ENCODE results near the gene PSMB10. TPM values are rescaled to one million over a fixed set of nuclear protein-coding genes. Genes with fewer than 3 reads are reported as not detected.

The PSMB10 gene
- total and polyA plus RNA-seq, 2 of the 8 experiments (the other 6 are each of a cell fraction or from before 2014, with no cell fraction given) = 32.1 to 61.9 TPM

- TF ChIP-seq JUND (IDR thresholded peaks at IDR 0.05; ENCODE audit: low read length) = peak; percentile 28; the same call in 1 of the 2 replicates
- TF ChIP-seq CREB1 (IDR thresholded peaks at IDR 0.05) = peak; percentile 26; the same call in 1 of the 2 replicates
- peak in 1 of 2 experiments; percentile 76; a peak in 2 of 4 replicates for TF ChIP-seq SIN3A (conservative IDR thresholded peaks at IDR 0.05 in 1 of 2, IDR thresholded peaks at IDR 0.05 in 1 of 2; ENCODE audit: low read depth in 1 of 2, low read length in 2 of 2)
- no peak for TF ChIP-seq BACH1 (IDR thresholded peaks at IDR 0.05; ENCODE audit: low read length)
- TF ChIP-seq TBP (IDR thresholded peaks at IDR 0.05; ENCODE audit: low read depth, low read length) = peak; percentile 26; the same call in 1 of the 2 replicates
- peak; percentile 50; the same call in 1 of the 2 replicates for TF ChIP-seq POLR2AphosphoS5 (IDR thresholded peaks at IDR 0.05; ENCODE audit: low read depth, low read length)
These were observed 7.9 kb downstream of the PSMB10 start (continued) for GRCh38 chr16:67928561-67929364.

All from H1 (cell line).